ENCODE data around the gene CNTNAP2. TPM values are rescaled to one million over a fixed set of nuclear protein-coding genes. Genes with fewer than 3 reads are reported as not detected.

The CNTNAP2 gene
- total and polyA plus RNA-seq, 8 donors = 0.09 to 1.1 (median 0.38) TPM

DNA sequence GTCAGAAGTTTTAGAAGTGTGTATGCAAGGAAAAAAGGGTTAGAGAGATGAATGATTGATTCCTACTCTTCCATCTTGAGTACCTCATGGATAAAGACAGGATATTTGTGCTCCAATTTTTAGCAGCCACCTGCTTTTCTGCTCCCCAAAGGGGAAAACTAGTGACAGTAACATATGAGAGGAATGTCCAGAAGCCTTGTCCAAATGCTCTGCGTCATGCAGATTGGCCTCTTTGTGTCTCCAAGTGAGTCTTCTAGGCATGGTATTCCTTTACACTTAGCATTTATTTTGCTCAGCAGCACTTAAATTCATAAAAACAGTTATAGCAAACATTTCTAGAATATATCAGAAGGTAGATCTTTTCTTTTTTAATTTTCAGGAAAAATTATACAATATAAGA, 306.8 kb downstream of the CNTNAP2 start:
- Histone ChIP-seq H3K27me3 (no peaks in the 10 kb centered on the region), H3K4me3 (no peak overlapping the region), H3K36me3 (no peaks in the 10 kb centered on the region), H3K9me3 (no peaks in the 10 kb centered on the region), H3K27ac (no peak overlapping the region), H3K4me1 (no peaks in the 10 kb centered on the region)
- TF ChIP-seq, protein P1, sequence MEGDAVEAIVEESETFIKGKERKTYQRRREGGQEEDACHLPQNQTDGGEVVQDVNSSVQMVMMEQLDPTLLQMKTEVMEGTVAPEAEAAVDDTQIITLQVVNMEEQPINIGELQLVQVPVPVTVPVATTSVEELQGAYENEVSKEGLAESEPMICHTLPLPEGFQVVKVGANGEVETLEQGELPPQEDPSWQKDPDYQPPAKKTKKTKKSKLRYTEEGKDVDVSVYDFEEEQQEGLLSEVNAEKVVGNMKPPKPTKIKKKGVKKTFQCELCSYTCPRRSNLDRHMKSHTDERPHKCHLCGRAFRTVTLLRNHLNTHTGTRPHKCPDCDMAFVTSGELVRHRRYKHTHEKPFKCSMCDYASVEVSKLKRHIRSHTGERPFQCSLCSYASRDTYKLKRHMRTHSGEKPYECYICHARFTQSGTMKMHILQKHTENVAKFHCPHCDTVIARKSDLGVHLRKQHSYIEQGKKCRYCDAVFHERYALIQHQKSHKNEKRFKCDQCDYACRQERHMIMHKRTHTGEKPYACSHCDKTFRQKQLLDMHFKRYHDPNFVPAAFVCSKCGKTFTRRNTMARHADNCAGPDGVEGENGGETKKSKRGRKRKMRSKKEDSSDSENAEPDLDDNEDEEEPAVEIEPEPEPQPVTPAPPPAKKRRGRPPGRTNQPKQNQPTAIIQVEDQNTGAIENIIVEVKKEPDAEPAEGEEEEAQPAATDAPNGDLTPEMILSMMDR (IDR thresholded peaks at IDR 0.05) = no peak
- DNase-seq (no peak), ATAC-seq (no peak), FAIRE-seq (no peak)
- intact Hi-C loops (cut with DNase I) = no loop called here
- WGBS, 2 donors = 75 to 100% methylated on average over 1 of the region's 1 CpG

DNA sequence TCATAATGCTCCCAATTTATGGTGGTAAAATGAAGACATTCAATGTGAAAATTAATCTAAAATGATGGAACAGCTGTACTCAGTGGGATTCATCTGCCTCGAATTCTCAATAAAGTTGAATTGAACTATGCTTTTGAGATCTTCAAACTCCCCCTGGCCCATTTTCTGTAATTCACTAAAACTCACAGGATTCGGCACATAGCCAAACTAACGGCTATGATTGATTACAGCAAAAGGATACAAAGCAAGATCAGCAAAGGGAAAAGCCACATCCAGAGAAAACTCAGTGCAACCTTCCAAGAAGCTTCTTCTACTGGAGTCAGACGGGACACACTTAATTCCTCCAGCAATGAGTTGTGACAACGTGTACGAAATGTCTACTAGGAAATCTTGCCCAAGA, 307.5 kb downstream of the CNTNAP2 start:
- H3K27me3 ChIP-seq = no peaks in the 10 kb centered on the region
- FAIRE-seq (no peak), ATAC-seq (no peak), DNase-seq (no peak)
- H3K36me3 ChIP-seq = no peaks in the 10 kb centered on the region
- no peak overlapping the region for H3K4me3 ChIP-seq
- intact Hi-C loops (cut with DNase I) = no loop called here
- H3K9me3 ChIP-seq = no peaks in the 10 kb centered on the region
- TF ChIP-seq, protein P1 (IDR thresholded peaks at IDR 0.05) = no peak
- 51 to 59% methylated on average over 6 of the region's 6 CpGs for WGBS, 2 donors
- no peaks in the 10 kb centered on the region for H3K4me1 ChIP-seq
- no peak overlapping the region for H3K27ac ChIP-seq

DNA sequence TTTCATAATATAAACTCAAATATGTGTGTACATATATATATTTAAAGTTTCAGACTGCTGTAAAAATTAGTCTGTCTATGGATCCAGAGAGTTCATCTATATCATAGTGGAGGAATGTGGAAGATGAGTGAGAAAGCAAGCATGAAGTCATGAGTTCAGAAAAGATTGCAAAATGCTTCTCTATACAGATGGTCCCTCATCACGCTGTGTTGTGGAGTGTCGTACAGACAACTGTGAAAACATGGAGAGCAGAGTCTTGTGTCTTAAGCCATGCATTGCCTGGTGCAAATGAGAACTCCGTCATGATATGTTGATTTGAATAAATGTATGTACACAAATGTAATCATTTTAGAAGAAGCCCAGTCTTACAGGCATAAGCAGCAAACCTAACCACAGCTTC, 316.9 kb downstream of the CNTNAP2 start:
- no peak overlapping the region for H3K4me3 ChIP-seq
- FAIRE-seq (no peak), ATAC-seq (no peak), DNase-seq (no peak)
- no peaks in the 10 kb centered on the region for H3K9me3 ChIP-seq
- H3K27me3 ChIP-seq = no peaks in the 10 kb centered on the region
- no peaks in the 10 kb centered on the region for H3K36me3 ChIP-seq
- H3K27ac ChIP-seq = no peak overlapping the region
- WGBS, 2 donors = 77 to 78% methylated on average over 3 of the region's 3 CpGs
- TF ChIP-seq, protein P1 (IDR thresholded peaks at IDR 0.05) = no peak
- H3K4me1 ChIP-seq = no peaks in the 10 kb centered on the region
- intact Hi-C loops (cut with DNase I) = no loop called here

DNA sequence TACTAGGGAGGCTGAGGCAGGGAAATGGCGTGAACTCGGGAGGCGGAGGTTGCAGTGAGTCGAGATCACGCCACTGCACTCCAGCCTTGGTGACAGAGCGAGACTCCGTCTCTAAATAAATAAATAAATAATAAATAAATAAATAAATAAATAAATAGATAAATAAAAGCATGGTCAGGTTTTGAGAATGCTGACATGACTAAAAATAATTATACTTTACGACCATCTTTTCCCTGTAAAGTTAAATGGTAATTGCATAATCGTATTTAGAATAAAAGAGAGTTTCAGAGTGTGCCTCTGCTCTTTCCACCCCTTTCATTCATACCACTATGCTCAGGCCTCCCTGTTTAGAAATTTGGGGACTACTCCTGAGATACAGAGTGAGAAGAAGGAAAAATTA, 326.5 kb downstream of the CNTNAP2 start:
- no peaks in the 10 kb centered on the region for H3K36me3 ChIP-seq
- intact Hi-C loops (cut with DNase I) = no loop called here
- TF ChIP-seq, protein P1 (IDR thresholded peaks at IDR 0.05) = no peak
- no peak overlapping the region for H3K4me3 ChIP-seq
- H3K27ac ChIP-seq = no peak overlapping the region
- WGBS, 2 donors = 86 to 95% methylated on average over 9 of the region's 9 CpGs
- DNase-seq (no peak), ATAC-seq (no peak), FAIRE-seq (no peak)
- H3K9me3 ChIP-seq = no peaks in the 10 kb centered on the region
- no peaks in the 10 kb centered on the region for H3K27me3 ChIP-seq
- H3K4me1 ChIP-seq = no peaks in the 10 kb centered on the region

DNA sequence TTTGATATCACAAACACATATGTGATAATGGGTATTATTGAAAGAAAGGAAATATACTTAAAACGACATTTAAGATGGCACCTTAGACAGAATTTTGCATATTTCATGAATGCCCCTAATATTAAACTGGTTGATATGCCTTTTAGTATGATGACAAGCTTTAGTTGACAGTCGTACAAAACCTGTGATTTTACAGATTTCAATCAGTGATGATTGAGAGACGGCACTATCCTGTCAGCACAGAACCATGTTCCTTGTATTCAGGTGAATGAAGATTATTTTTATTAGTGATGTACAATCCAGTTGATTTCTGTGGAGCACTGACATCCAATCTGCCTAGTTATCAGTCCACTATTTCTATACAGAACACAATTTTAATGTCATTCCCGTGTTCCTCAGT, 333.0 kb downstream of the CNTNAP2 start:
- Histone ChIP-seq H3K27me3 (no peaks in the 10 kb centered on the region), H3K36me3 (no peaks in the 10 kb centered on the region), H3K4me3 (no peak overlapping the region), H3K27ac (no peak overlapping the region), H3K9me3 (no peaks in the 10 kb centered on the region), H3K4me1 (no peaks in the 10 kb centered on the region)
- DNase-seq = no peak
- intact Hi-C loops (cut with DNase I) = no loop called here
- TF ChIP-seq, protein P1 (IDR thresholded peaks at IDR 0.05) = no peak
- WGBS, 2 donors = 74 to 86% methylated on average over 4 of the region's 4 CpGs
- ATAC-seq = no peak
- FAIRE-seq = no peak
